BJ (cell line): Measurements from ENCODE around the gene ABCB8. TPM values are rescaled to one million over a fixed set of nuclear protein-coding genes. Genes with fewer than 3 reads are reported as not detected.

Experiments
- CTCF ChIA-PET: fragments of 350-600 bp; formaldehyde crosslinking; extraction: SDS; loops from one replicate; lab custom pipeline; 2021; ENCODE audit warnings: antibody characterized with exemption, inconsistent platforms; lab: Yijun Ruan, JAX
- POLR2A ChIA-PET: fragments of 300-600 bp; sonication (Branson Sonifier 250); formaldehyde crosslinking; extraction: SDS; loops from one replicate; lab custom pipeline; 2021; ENCODE audit warnings: antibody characterized with exemption; lab: Charles Lee
- DNase-seq: peaks from one replicate; pipeline ENCODE4 v3.0.0-alpha.2; 2011; ENCODE audit warnings: low read depth
- H3K27me3 ChIP-seq: 2 replicates; pipeline ENCODE4 v1.6.0; 2011; ENCODE audit warnings: low read length; ENCODE audit not compliant: control insufficient read depth, insufficient read depth
- H3K36me3 ChIP-seq: 2 replicates; pipeline ENCODE4 v1.5.1; 2011; ENCODE audit warnings: low read length; ENCODE audit not compliant: control insufficient read depth, insufficient read depth
- H3K4me3 ChIP-seq: 2 replicates; pipeline ENCODE4 v1.5.1; 2011; ENCODE audit warnings: low read depth, mild to moderate bottlenecking, control low read depth, low read length
- CTCF ChIP-seq: IDR thresholded peaks from 2 replicates; pipeline ENCODE4 v1.5.1; 2011; ENCODE audit warnings: low read depth, mild to moderate bottlenecking, control low read depth, inconsistent platforms, low read length, moderate library complexity; ENCODE audit not compliant: insufficient read depth
- polyA plus RNA-seq: library from polyadenylated mRNA; depleted of rRNA; stranded (reverse); fragments of >200 nt; gene quantifications from 2 replicates; pipeline ENCODE4 v1.2.3, GENCODE V29; 2011

The ABCB8 gene
- polyA plus RNA-seq, 1 experiment = 23.6 TPM

- Histone ChIP-seq H3K27me3 (no peaks in the 10 kb centered on the region), H3K36me3 (peaks cover 2% of the 10 kb centered on the region; the same call in 1 of the 2 replicates), H3K4me3 (peak overlapping the region; percentile 91)
- TF ChIP-seq CTCF = no peak
- CTCF ChIA-PET = interaction anchor here (0.5 to 12.9 kb wide), 10 partner anchors 16 to 111 kb away, joined by 3 to 143 read pairs (median 4); no protein-coding TSS in a partner anchor
- POLR2A ChIA-PET = interaction anchor here (0.6 kb wide), 1 partner anchor 110 kb away, joined by 3 read pairs; no protein-coding TSS in a partner anchor
- DNase-seq = no peak
Observed at GRCh38 chr7:151088856-151089699, 60.8 kb downstream of the ABCB8 start.

- Histone ChIP-seq H3K36me3 (peaks cover 2% of the 10 kb centered on the region; the same call in 1 of the 2 replicates), H3K4me3 (no peak overlapping the region; the same call in 1 of the 2 replicates), H3K27me3 (no peaks in the 10 kb centered on the region)
- POLR2A ChIA-PET = no interaction called here
- TF ChIP-seq CTCF = no peak
- CTCF ChIA-PET = interaction anchor here (1.0 to 12.9 kb wide), 7 partner anchors 15 to 77 kb away, joined by 3 to 143 read pairs (median 4); no protein-coding TSS in a partner anchor
- DNase-seq = no peak
Observed at GRCh38 chr7:151089893-151090730, 61.9 kb downstream of the ABCB8 start.

GRCh38 chr7:151091003-151091402 lies 62.8 kb downstream of the ABCB8 start:
- no peaks in the 10 kb centered on the region for H3K27me3 ChIP-seq
- no peak overlapping the region for H3K4me3 ChIP-seq
- no peak for DNase-seq
- ChIA-PET POLR2A (no interaction called here), CTCF (interaction anchor here (1.3 to 12.9 kb wide), 5 partner anchors 9 to 78 kb away, joined by 3 to 143 read pairs (median 4); no protein-coding TSS in a partner anchor)
- peaks cover 2% of the 10 kb centered on the region; the same call in 1 of the 2 replicates for H3K36me3 ChIP-seq
- TF ChIP-seq CTCF = no peak

GRCh38 chr7:151091431-151091830 lies 63.2 kb downstream of the ABCB8 start:
- DNase-seq = no peak
- no peaks in the 10 kb centered on the region for H3K27me3 ChIP-seq
- POLR2A ChIA-PET = no interaction called here
- no peak overlapping the region for H3K4me3 ChIP-seq
- peak; percentile 67 for TF ChIP-seq CTCF
- CTCF ChIA-PET = interaction anchor here (1.3 to 12.9 kb wide), 4 partner anchors 9 to 78 kb away, joined by 3 to 143 read pairs (median 4); no protein-coding TSS in a partner anchor
- H3K36me3 ChIP-seq = peaks cover 4% of the 10 kb centered on the region; the same call in 1 of the 2 replicates

- H3K36me3 ChIP-seq = peaks cover 4% of the 10 kb centered on the region; the same call in 1 of the 2 replicates
- DNase-seq = no peak
- H3K4me3 ChIP-seq = no peak overlapping the region
- no peaks in the 10 kb centered on the region for H3K27me3 ChIP-seq
- no peak for TF ChIP-seq CTCF
- CTCF ChIA-PET = interaction anchor here (1.3 to 12.9 kb wide), 2 partner anchors 8 to 18 kb away, joined by 3 to 143 read pairs; no protein-coding TSS in a partner anchor
- POLR2A ChIA-PET = no interaction called here
Observed at GRCh38 chr7:151091988-151092387, 63.7 kb downstream of the ABCB8 start.
